Measurements from ENCODE around the gene PUS7.

DNA sequence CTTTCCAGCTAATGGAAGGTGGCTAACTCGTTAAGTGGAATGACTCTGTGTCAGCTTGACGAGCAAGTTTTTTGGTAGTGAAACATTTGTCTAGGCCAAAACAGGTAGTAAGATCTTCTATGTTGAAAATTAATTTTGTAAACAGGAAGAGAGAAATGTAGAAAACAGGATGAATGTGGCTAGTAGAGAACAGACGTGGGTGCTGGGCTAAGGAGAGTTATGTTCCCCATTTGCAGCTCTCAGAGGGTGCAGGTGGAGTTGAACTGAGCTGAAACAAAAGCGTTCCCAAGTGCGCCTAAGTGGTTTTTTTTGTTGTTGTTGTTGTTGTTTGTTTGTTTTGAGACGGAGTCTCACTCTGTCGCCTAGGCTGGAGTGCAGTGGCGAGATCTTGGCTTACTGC lies 73.9 kb downstream of the PUS7 start:
- TF ChIP-seq, protein P1, sequence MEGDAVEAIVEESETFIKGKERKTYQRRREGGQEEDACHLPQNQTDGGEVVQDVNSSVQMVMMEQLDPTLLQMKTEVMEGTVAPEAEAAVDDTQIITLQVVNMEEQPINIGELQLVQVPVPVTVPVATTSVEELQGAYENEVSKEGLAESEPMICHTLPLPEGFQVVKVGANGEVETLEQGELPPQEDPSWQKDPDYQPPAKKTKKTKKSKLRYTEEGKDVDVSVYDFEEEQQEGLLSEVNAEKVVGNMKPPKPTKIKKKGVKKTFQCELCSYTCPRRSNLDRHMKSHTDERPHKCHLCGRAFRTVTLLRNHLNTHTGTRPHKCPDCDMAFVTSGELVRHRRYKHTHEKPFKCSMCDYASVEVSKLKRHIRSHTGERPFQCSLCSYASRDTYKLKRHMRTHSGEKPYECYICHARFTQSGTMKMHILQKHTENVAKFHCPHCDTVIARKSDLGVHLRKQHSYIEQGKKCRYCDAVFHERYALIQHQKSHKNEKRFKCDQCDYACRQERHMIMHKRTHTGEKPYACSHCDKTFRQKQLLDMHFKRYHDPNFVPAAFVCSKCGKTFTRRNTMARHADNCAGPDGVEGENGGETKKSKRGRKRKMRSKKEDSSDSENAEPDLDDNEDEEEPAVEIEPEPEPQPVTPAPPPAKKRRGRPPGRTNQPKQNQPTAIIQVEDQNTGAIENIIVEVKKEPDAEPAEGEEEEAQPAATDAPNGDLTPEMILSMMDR (IDR thresholded peaks at IDR 0.05): no peak
- TF ChIP-seq POLR2A (IDR thresholded peaks at IDR 0.05): no peak
